Testis (tissue), 3 donors: ENCODE results near the gene ZNF319. TPM values are rescaled to one million over a fixed set of nuclear protein-coding genes. Genes with fewer than 3 reads are reported as not detected.

Experiments
- DNase-seq: peaks from one replicate; pipeline ENCODE4 v3.0.0-alpha.2; 2019
- H3K27ac ChIP-seq, 2 donors: fragments of 200-600 bp; sonication (generic); one replicate each; pipeline ENCODE4 v1.5.1; 2019
- H3K27me3 ChIP-seq: fragments of 200-600 bp; sonication (generic); one replicate; pipeline ENCODE4 v1.5.1; 2019
- H3K36me3 ChIP-seq: fragments of 200-600 bp; sonication (generic); one replicate; pipeline ENCODE4 v1.5.1; 2017; ENCODE audit warnings: low read depth; ENCODE audit errors: missing control alignments
- H3K4me1 ChIP-seq: fragments of 200-600 bp; sonication (generic); one replicate; pipeline ENCODE4 v1.5.1; 2019
- H3K4me3 ChIP-seq, 2 donors: fragments of 200-600 bp; sonication (generic); one replicate each; pipeline ENCODE4 v1.5.1; 2017 to 2019
- H3K9me3 ChIP-seq: fragments of 200-600 bp; sonication (generic); one replicate; pipeline ENCODE4 v1.5.1; 2017
- POLR2A ChIP-seq: fragments of 450-650 bp; IDR thresholded peaks from one replicate; pipeline ENCODE4 v1.6.1; 2017; ENCODE audit warnings: antibody characterized with exemption, mild to moderate bottlenecking, moderate library complexity
- WGBS, 2 donors: methylation state at CpG; one replicate each; pipeline ENCODE4 v1.1.5; 2018; 5-methylcytosine and 5-hydroxymethylcytosine counted together
- intact Hi-C: fragments of 100-400 bp; cut with DNase I; formaldehyde crosslinking; loops from one replicate; pipeline ENCODE4 v1.15.1; 2023; ENCODE audit warnings: low total_unique reads
- polyA plus RNA-seq: library from polyadenylated mRNA; stranded (reverse); fragments of 350-450 nt; fragmentation: Illumina TruSeq; extraction: RNeasy Lipid Tissue Mini Kit (QIAGEN cat#74804); gene quantifications from one replicate; pipeline ENCODE4 v1.2.3, GENCODE V29; 2014; ENCODE audit warnings: low read depth, low replicate concordance; ENCODE audit not compliant: insufficient read depth
- total RNA-seq, 2 donors: library from RNA; depleted of rRNA; stranded (reverse); fragments of >200 nt; gene quantifications; one replicate each; pipeline ENCODE4 v1.2.3, GENCODE V29; 2016
- TF ChIP-seq, protein P1 (sequence below), 3 experiments: fragments of 450-650 bp in 2 of 3; fragments of 200-600 bp in 1 of 3; sonication (generic) in 1 of 3; IDR thresholded peaks; one replicate each; pipeline ENCODE4 v1.5.1; 2016 to 2019; ENCODE audit warnings: antibody characterized with exemption in 3 of 3, mild to moderate bottlenecking in 2 of 3, moderate library complexity in 1 of 3

The ZNF319 gene
- total and polyA plus RNA-seq, 3 donors from 2014 or later = 10.4 to 12.1 (median 11.2) TPM

- WGBS, 2 donors = 81 to 83% methylated on average over 13 of the region's 13 CpGs
- Histone ChIP-seq H3K27ac (no peak overlapping the region), H3K4me3 (no peak overlapping the region), H3K4me1 (no peaks in the 10 kb centered on the region), H3K27me3 (no peaks in the 10 kb centered on the region), H3K36me3 (no peaks in the 10 kb centered on the region), H3K9me3 (no peaks in the 10 kb centered on the region)
- DNase-seq = no peak
- TF ChIP-seq, protein P1, sequence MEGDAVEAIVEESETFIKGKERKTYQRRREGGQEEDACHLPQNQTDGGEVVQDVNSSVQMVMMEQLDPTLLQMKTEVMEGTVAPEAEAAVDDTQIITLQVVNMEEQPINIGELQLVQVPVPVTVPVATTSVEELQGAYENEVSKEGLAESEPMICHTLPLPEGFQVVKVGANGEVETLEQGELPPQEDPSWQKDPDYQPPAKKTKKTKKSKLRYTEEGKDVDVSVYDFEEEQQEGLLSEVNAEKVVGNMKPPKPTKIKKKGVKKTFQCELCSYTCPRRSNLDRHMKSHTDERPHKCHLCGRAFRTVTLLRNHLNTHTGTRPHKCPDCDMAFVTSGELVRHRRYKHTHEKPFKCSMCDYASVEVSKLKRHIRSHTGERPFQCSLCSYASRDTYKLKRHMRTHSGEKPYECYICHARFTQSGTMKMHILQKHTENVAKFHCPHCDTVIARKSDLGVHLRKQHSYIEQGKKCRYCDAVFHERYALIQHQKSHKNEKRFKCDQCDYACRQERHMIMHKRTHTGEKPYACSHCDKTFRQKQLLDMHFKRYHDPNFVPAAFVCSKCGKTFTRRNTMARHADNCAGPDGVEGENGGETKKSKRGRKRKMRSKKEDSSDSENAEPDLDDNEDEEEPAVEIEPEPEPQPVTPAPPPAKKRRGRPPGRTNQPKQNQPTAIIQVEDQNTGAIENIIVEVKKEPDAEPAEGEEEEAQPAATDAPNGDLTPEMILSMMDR (IDR thresholded peaks at IDR 0.05) = no peak
- no peak for TF ChIP-seq POLR2A
- intact Hi-C loops = no loop called here
These were observed 30.2 kb downstream of the ZNF319 start for GRCh38 chr16:57970319-57970718.

- TF ChIP-seq, protein P1 (IDR thresholded peaks at IDR 0.05) = no peak
- no peak for TF ChIP-seq POLR2A
- 74 to 80% methylated on average over 10 of the region's 10 CpGs for WGBS, 2 donors
- DNase-seq = no peak
- no peaks in the 10 kb centered on the region for H3K9me3 ChIP-seq
- H3K36me3 ChIP-seq = no peaks in the 10 kb centered on the region
- intact Hi-C loops = no loop called here
- no peaks in the 10 kb centered on the region for H3K27me3 ChIP-seq
- H3K4me1 ChIP-seq = no peaks in the 10 kb centered on the region
- H3K27ac ChIP-seq = no peak overlapping the region
- H3K4me3 ChIP-seq = no peak overlapping the region
These were observed 30.9 kb downstream of the ZNF319 start for GRCh38 chr16:57969451-57970123.

DNA sequence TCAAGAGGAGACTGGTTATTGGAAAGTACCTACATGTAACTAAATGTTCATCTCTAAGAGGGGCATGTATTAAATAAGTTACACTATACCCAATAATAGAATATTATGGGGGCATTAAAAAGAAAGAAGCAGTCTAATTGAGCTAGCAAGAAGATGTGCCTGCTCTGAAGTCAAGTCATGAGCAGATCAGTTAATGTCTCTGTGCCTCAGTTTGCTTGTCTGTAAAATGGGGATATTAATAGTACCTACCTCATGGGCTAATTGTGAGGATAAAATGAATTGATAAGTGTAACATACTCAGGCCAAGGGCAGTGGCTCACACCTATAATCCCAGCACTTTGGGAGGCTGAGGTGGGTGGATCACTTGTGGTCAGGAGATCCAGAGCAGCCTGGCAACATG is 32.6 kb downstream of the ZNF319 start:
- Histone ChIP-seq H3K9me3 (no peaks in the 10 kb centered on the region), H3K27ac (no peak overlapping the region), H3K4me3 (no peak overlapping the region), H3K36me3 (no peaks in the 10 kb centered on the region), H3K27me3 (no peaks in the 10 kb centered on the region), H3K4me1 (no peaks in the 10 kb centered on the region)
- TF ChIP-seq, protein P1 (IDR thresholded peaks at IDR 0.05) = no peak
- intact Hi-C loops = no loop called here
- DNase-seq = no peak

GRCh38 chr16:57966986-57967385 is 33.5 kb downstream of the ZNF319 start:
- Histone ChIP-seq H3K27ac (no peak overlapping the region), H3K4me3 (no peak overlapping the region), H3K27me3 (no peaks in the 10 kb centered on the region), H3K9me3 (no peaks in the 10 kb centered on the region), H3K4me1 (no peaks in the 10 kb centered on the region), H3K36me3 (no peaks in the 10 kb centered on the region)
- no peak for TF ChIP-seq POLR2A
- TF ChIP-seq, protein P1 (IDR thresholded peaks at IDR 0.05) = no peak
- DNase-seq = no peak
- WGBS, 2 donors = 86 to 91% methylated on average over 9 of the region's 9 CpGs
- intact Hi-C loops = no loop called here

GRCh38 chr16:57966204-57966771 is 34.2 kb downstream of the ZNF319 start:
- H3K4me3 ChIP-seq = no peak overlapping the region
- intact Hi-C loops = no loop called here
- H3K27ac ChIP-seq = no peak overlapping the region
- H3K4me1 ChIP-seq = no peaks in the 10 kb centered on the region
- H3K9me3 ChIP-seq = no peaks in the 10 kb centered on the region
- no peaks in the 10 kb centered on the region for H3K36me3 ChIP-seq
- no peak for DNase-seq
- 41 to 66% methylated on average over 4 of the region's 4 CpGs for WGBS, 2 donors
- no peak for TF ChIP-seq POLR2A
- TF ChIP-seq, protein P1 (IDR thresholded peaks at IDR 0.05) = no peak
- no peaks in the 10 kb centered on the region for H3K27me3 ChIP-seq
